HepG2 (cell line): ENCODE measurements around the gene NT5C1B. TPM values are rescaled to one million over a fixed set of nuclear protein-coding genes. Genes with fewer than 3 reads are reported as not detected.

Experiments
- KLF11 ChIP-seq: IDR thresholded peaks from 2 replicates; pipeline ENCODE4 v1.6.1; 2016; ENCODE audit warnings: missing compliant biosample characterization
- NCOA2 ChIP-seq: sonication (generic); formaldehyde crosslinking; IDR thresholded peaks from 2 replicates; pipeline ENCODE4 v1.8.0; 2022; ENCODE audit warnings: inconsistent platforms
- TARDBP ChIP-seq: sonication (generic); formaldehyde crosslinking; IDR thresholded peaks from 2 replicates; pipeline ENCODE4 v1.8.0; 2022; ENCODE audit warnings: mild to moderate bottlenecking, missing genetic modification reagents
- ZSCAN25 ChIP-seq: sonication (generic); formaldehyde crosslinking; IDR thresholded peaks from 2 replicates; pipeline ENCODE4 v1.8.0; 2022; ENCODE audit warnings: mild to moderate bottlenecking, missing genetic modification reagents
- polyA plus RNA-seq, 8 experiments: library from polyadenylated mRNA; depleted of rRNA in 3 of 8; stranded (reverse) in 7 of 8; unstranded in 1 of 8; fragments of >200 nt; fragmentation: Illumina TruSeq in 4 of 8; extraction: Trizol in 4 of 8; gene quantifications; 2 replicates each; pipeline versions ENCODE4 v1.2.1 to v1.2.3, GENCODE V29; 2011 to 2016; ENCODE audit warnings: low read depth in 4 of 8, missing spikeins in 1 of 8, mixed read lengths in 1 of 8; ENCODE audit not compliant: insufficient read depth in 1 of 8
- total RNA-seq, 5 experiments: library from RNA; depleted of rRNA; stranded (reverse); fragments of >200 nt; fragmentation: Illumina TruSeq; extraction: Trizol; gene quantifications; 2 replicates each; pipeline ENCODE4 v1.2.3, GENCODE V29; 2016; ENCODE audit warnings: low read depth in 1 of 5
- TF ChIP-seq, protein P1 (sequence below): sonication (generic); formaldehyde crosslinking; IDR thresholded peaks from 2 replicates; pipeline ENCODE4 v1.4.0; 2020; ENCODE audit warnings: missing genetic modification reagents
- TF ChIP-seq, protein P2 (sequence below): sonication (generic); formaldehyde crosslinking; IDR thresholded peaks from 2 replicates; pipeline ENCODE4 v1.8.1; 2023; ENCODE audit warnings: missing genetic modification reagents, inconsistent platforms, borderline replicate concordance

Gene NT5C1B
- total and polyA plus RNA-seq, 2 of the 13 experiments (the other 11 are each of a cell fraction or from before 2014, with no cell fraction given), result not detected

- TF ChIP-seq, protein P1, sequence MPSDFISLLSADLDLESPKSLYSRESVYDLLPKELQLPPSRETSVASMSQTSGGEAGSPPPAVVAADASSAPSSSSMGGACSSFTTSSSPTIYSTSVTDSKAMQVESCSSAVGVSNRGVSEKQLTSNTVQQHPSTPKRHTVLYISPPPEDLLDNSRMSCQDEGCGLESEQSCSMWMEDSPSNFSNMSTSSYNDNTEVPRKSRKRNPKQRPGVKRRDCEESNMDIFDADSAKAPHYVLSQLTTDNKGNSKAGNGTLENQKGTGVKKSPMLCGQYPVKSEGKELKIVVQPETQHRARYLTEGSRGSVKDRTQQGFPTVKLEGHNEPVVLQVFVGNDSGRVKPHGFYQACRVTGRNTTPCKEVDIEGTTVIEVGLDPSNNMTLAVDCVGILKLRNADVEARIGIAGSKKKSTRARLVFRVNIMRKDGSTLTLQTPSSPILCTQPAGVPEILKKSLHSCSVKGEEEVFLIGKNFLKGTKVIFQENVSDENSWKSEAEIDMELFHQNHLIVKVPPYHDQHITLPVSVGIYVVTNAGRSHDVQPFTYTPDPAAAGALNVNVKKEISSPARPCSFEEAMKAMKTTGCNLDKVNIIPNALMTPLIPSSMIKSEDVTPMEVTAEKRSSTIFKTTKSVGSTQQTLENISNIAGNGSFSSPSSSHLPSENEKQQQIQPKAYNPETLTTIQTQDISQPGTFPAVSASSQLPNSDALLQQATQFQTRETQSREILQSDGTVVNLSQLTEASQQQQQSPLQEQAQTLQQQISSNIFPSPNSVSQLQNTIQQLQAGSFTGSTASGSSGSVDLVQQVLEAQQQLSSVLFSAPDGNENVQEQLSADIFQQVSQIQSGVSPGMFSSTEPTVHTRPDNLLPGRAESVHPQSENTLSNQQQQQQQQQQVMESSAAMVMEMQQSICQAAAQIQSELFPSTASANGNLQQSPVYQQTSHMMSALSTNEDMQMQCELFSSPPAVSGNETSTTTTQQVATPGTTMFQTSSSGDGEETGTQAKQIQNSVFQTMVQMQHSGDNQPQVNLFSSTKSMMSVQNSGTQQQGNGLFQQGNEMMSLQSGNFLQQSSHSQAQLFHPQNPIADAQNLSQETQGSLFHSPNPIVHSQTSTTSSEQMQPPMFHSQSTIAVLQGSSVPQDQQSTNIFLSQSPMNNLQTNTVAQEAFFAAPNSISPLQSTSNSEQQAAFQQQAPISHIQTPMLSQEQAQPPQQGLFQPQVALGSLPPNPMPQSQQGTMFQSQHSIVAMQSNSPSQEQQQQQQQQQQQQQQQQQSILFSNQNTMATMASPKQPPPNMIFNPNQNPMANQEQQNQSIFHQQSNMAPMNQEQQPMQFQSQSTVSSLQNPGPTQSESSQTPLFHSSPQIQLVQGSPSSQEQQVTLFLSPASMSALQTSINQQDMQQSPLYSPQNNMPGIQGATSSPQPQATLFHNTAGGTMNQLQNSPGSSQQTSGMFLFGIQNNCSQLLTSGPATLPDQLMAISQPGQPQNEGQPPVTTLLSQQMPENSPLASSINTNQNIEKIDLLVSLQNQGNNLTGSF (CRISPR knock-in tag), result no peak
- TF ChIP-seq, protein P2, sequence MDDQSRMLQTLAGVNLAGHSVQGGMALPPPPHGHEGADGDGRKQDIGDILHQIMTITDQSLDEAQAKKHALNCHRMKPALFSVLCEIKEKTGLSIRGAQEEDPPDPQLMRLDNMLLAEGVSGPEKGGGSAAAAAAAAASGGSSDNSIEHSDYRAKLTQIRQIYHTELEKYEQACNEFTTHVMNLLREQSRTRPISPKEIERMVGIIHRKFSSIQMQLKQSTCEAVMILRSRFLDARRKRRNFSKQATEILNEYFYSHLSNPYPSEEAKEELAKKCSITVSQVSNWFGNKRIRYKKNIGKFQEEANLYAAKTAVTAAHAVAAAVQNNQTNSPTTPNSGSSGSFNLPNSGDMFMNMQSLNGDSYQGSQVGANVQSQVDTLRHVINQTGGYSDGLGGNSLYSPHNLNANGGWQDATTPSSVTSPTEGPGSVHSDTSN, result no peak
- TF ChIP-seq KLF11 (CRISPR knock-in tag) (no peak), ZSCAN25 (CRISPR knock-in tag) (no peak), TARDBP (CRISPR knock-in tag) (no peak), NCOA2 (CRISPR knock-in tag) (no peak)
- TF ChIP-seq, all 625 proteins: peak for 0
Measured at GRCh38 chr2:18525236-18525635, 64.1 kb downstream of the NT5C1B start (continued).
